CD4-positive, alpha-beta memory T cell (primary cell): ENCODE measurements around the gene ICE1. TPM values are rescaled to one million over a fixed set of nuclear protein-coding genes. Genes with fewer than 3 reads are reported as not detected.

Experiments used
- CTCF ChIA-PET: fragments of 350-600 bp; sonication (Branson Sonifier 250); formaldehyde crosslinking; loops from one replicate; lab custom pipeline; 2021; ENCODE audit warnings: inconsistent platforms; ENCODE audit not compliant: partially characterized antibody; lab: Charles Lee
- POLR2A ChIA-PET: fragments of 350-600 bp; sonication (Branson Sonifier 250); formaldehyde crosslinking; loops from one replicate; lab custom pipeline; 2021; ENCODE audit not compliant: partially characterized antibody; lab: Charles Lee
- DNase-seq, 5 donors: peaks; one replicate each; pipeline versions ENCODE4 v3.0.0 to v3.0.0-alpha.2; 2020 to 2022; ENCODE audit warnings: mixed read lengths in 1 of 5
- H3K27ac ChIP-seq: one replicate; pipeline ENCODE4 v1.7.0; 2013; ENCODE audit warnings: low read depth, low read length
- H3K27me3 ChIP-seq: 2 replicates; pipeline ENCODE4 v1.7.0; 2013; ENCODE audit warnings: mild to moderate bottlenecking, low read length, moderate library complexity; ENCODE audit not compliant: insufficient read depth
- H3K36me3 ChIP-seq: 2 replicates; pipeline ENCODE4 v1.7.0; 2013; ENCODE audit warnings: mild to moderate bottlenecking, low read length, moderate library complexity; ENCODE audit not compliant: insufficient read depth
- H3K4me1 ChIP-seq: 2 replicates; pipeline ENCODE4 v1.7.0; 2013; ENCODE audit warnings: mild to moderate bottlenecking, low read length, moderate library complexity; ENCODE audit not compliant: insufficient read depth
- H3K4me3 ChIP-seq, 2 donors: one replicate each; pipeline ENCODE4 v1.7.0; 2013; ENCODE audit warnings: low read length in 2 of 2, mild to moderate bottlenecking in 1 of 2
- H3K9me3 ChIP-seq, 2 donors: one replicate each; pipeline ENCODE4 v1.7.0; 2013; ENCODE audit warnings: low read length in 2 of 2, control low read depth in 1 of 2; ENCODE audit not compliant: control insufficient read depth in 1 of 2
- H3K27ac Mint-ChIP-seq, 7 donors: one replicate each; pipeline ENCODE4 v1.8.0; 2020 to 2021; ENCODE audit warnings: mixed read lengths in 7 of 7, mild to moderate bottlenecking in 6 of 7, inconsistent platforms in 3 of 7, moderate library complexity in 3 of 7
- H3K27me3 Mint-ChIP-seq, 2 donors: one replicate each; pipeline ENCODE4 v1.8.0; 2020 to 2021; ENCODE audit warnings: mixed read lengths in 2 of 2
- H3K36me3 Mint-ChIP-seq, 2 donors: one replicate each; pipeline ENCODE4 v1.8.0; 2020 to 2021; ENCODE audit warnings: mixed read lengths in 2 of 2, inconsistent platforms in 1 of 2, mild to moderate bottlenecking in 1 of 2
- H3K4me1 Mint-ChIP-seq, 4 donors: one replicate each; pipeline ENCODE4 v1.8.0; 2020 to 2021; ENCODE audit warnings: mixed read lengths in 4 of 4, mild to moderate bottlenecking in 1 of 4
- H3K4me3 Mint-ChIP-seq, 8 donors: one replicate each; pipeline ENCODE4 v1.8.0; 2020 to 2021; ENCODE audit warnings: mixed read lengths in 8 of 8, mild to moderate bottlenecking in 7 of 8, moderate library complexity in 6 of 8, inconsistent platforms in 3 of 8
- H3K9me3 Mint-ChIP-seq, 8 donors: one replicate each; pipeline ENCODE4 v1.8.0; 2020 to 2021; ENCODE audit warnings: mixed read lengths in 8 of 8, mild to moderate bottlenecking in 5 of 8, inconsistent platforms in 3 of 8, moderate library complexity in 1 of 8
- intact Hi-C: fragments of 100-400 bp; cut with micrococcal nuclease; formaldehyde crosslinking; loops from one replicate; pipeline ENCODE4 v1.15.1; 2023
- polyA plus RNA-seq, 2 donors: library from polyadenylated mRNA; unstranded; fragments of 300-500 nt; fragmentation: Illumina TruSeq; gene quantifications; one replicate each; pipeline ENCODE4 v1.2.3, GENCODE V29; 2021
- total RNA-seq, 2 experiments: library from RNA; stranded (reverse); gene quantifications; one replicate each; pipeline ENCODE4 v1.2.3, GENCODE V29; 2021

ICE1 gene
- total and polyA plus RNA-seq, 4 experiments from 2014 or later: 8.9 to 52.1 (median 36.4) TPM

- Mint-ChIP-seq H3K9me3 (no peaks in the 10 kb centered on the region), H3K36me3 (peaks cover 15 to 17% of the 10 kb centered on the region in 2 donors), H3K27ac (peak overlapping the region in 6 of 7 donors; percentile 98 to 99 (median 98)), H3K4me1 (peaks cover 13 to 20% (median 16%) of the 10 kb centered on the region in 4 donors), H3K27me3 (no peaks in the 10 kb centered on the region), H3K4me3 (peak overlapping the region in 7 of 8 donors; percentile 92 to 97 (median 94))
- Histone ChIP-seq H3K27ac (peak overlapping the region; percentile 91), H3K4me1 (peaks cover 45% of the 10 kb centered on the region), H3K9me3 (no peaks in the 10 kb centered on the region), H3K36me3 (peaks cover 5% of the 10 kb centered on the region), H3K27me3 (no peaks in the 10 kb centered on the region), H3K4me3 (peak overlapping the region; percentile 55 to 85)
- ChIA-PET POLR2A (interaction anchor here (0.8 to 3.0 kb wide), 14 partner anchors 15 to 1427 kb away, joined by 3 to 18 read pairs (median 3); partner anchors contain the start of genes MED10, NSUN2, SRD5A1 and TENT4A), CTCF (interaction anchor here (1.2 to 1.7 kb wide), 3 partner anchors 73 to 1211 kb away, joined by 3 to 6 read pairs (median 5); partner anchors contain the start of genes NSUN2 and SRD5A1)
- intact Hi-C loops: no loop called here
- peak in 4 of 5 donors; percentile 24 to 31 (median 28) for DNase-seq
These were observed 1.1 kb upstream of the ICE1 start for GRCh38 chr5:5421149-5421960.

- peak overlapping the region in 7 of 8 donors; percentile 45 to 96 (median 75) for H3K4me3 Mint-ChIP-seq
These were observed 490 bp downstream of the ICE1 start for GRCh38 chr5:5422819-5423515.

DNA sequence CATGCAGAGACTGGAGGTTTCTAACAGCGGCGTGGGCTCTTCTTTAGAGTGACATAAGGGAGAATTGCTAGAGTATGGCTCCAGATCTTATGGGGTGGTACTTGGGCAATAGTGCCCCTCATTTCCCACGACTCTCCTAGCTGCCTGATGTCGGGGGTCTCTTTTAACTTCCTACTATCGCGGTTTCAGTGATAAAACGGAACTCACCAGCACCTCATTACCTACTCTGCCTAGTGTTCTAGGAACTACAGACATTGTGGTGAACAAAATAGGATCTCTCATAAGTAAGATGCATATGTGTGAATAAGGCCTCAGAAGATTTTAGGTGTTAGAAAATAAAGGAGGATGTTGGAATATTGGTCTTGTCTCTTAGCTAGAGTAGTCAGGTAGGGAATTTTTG, 1.1 kb downstream of the ICE1 start:
- ChIA-PET CTCF (interaction anchor here (1.0 to 1.4 kb wide), 2 partner anchors 65 to 73 kb away, joined by 3 to 4 read pairs; no protein-coding TSS in a partner anchor), POLR2A (interaction anchor here (2.3 to 3.0 kb wide), 4 partner anchors 19 to 1209 kb away, joined by 9 to 18 read pairs (median 13); partner anchors contain the start of genes MED10, NSUN2 and SRD5A1)
- H3K9me3 Mint-ChIP-seq: no peaks in the 10 kb centered on the region
- H3K27me3 Mint-ChIP-seq: no peaks in the 10 kb centered on the region
- peak overlapping the region; percentile 91 for H3K27ac ChIP-seq
- no peak overlapping the region for H3K4me3 Mint-ChIP-seq
- intact Hi-C loops: no loop called here
- H3K4me3 ChIP-seq: peak overlapping the region; percentile 85 to 90
- peaks cover 65% of the 10 kb centered on the region for H3K4me1 ChIP-seq
- peaks cover 16 to 28% (median 22%) of the 10 kb centered on the region in 4 donors for H3K4me1 Mint-ChIP-seq
- H3K36me3 Mint-ChIP-seq: peaks cover 0 to 16% of the 10 kb centered on the region in 2 donors
- no peaks in the 10 kb centered on the region for H3K9me3 ChIP-seq
- H3K27me3 ChIP-seq: no peaks in the 10 kb centered on the region
- peaks cover 5% of the 10 kb centered on the region for H3K36me3 ChIP-seq
- H3K27ac Mint-ChIP-seq: no peak overlapping the region
- DNase-seq: no peak

More at GRCh38 chr5:5422819-5423515, 490 bp downstream of the ICE1 start:
- peak overlapping the region in 4 of 7 donors; percentile 98 to 99 (median 98) for H3K27ac Mint-ChIP-seq
- no peaks in the 10 kb centered on the region for H3K9me3 Mint-ChIP-seq
- Histone ChIP-seq H3K4me3 (peak overlapping the region; percentile 85 to 90), H3K36me3 (peaks cover 5% of the 10 kb centered on the region), H3K9me3 (no peaks in the 10 kb centered on the region), H3K27ac (peak overlapping the region; percentile 91), H3K27me3 (no peaks in the 10 kb centered on the region), H3K4me1 (peaks cover 61% of the 10 kb centered on the region)
- no peaks in the 10 kb centered on the region for H3K27me3 Mint-ChIP-seq
- H3K4me1 Mint-ChIP-seq: peaks cover 16 to 24% (median 18%) of the 10 kb centered on the region in 4 donors
- ChIA-PET CTCF (interaction anchor here (1.4 to 1.7 kb wide), 2 partner anchors 65 to 71 kb away, joined by 4 to 5 read pairs; no protein-coding TSS in a partner anchor), POLR2A (interaction anchor here (1.0 to 3.0 kb wide), 10 partner anchors 15 to 1425 kb away, joined by 3 to 18 read pairs (median 7); partner anchors contain the start of genes MED10, NSUN2, SRD5A1 and TENT4A)
- intact Hi-C loops: loop anchor here (1.0 kb wide), 5 partner anchors 71 to 1290 kb away; partner anchors contain the start of genes MED10, NSUN2, SRD5A1 and TENT4A
- peaks cover 4 to 14% of the 10 kb centered on the region in 2 donors for H3K36me3 Mint-ChIP-seq
- DNase-seq: peak in 1 of 5 donors; percentile 12

DNA sequence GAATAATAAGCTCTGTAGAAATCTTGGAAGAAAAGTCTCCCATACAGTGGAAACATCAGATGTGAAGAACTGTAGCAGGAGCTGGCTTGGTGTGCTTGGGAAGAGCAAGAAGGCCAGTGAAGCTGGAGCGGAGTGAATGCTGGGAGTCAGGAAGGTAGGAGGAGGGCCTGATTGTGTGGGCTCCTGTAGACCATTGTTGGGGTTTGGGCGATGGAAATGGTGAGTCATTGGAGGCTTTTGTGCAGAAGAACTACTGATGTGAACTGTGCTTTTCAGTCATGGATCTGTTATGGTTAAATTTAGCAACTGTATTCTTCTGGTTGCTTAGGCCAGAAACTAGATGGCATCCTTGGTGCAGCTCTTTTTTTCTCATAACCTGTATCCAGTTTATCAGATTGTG, 2.3 kb downstream of the ICE1 start:
- Histone ChIP-seq H3K36me3 (peaks cover 5% of the 10 kb centered on the region), H3K9me3 (no peaks in the 10 kb centered on the region), H3K4me1 (peaks cover 74% of the 10 kb centered on the region), H3K4me3 (no peak overlapping the region), H3K27ac (no peak overlapping the region), H3K27me3 (no peaks in the 10 kb centered on the region)
- no peaks in the 10 kb centered on the region for H3K27me3 Mint-ChIP-seq
- peaks cover 16 to 39% (median 30%) of the 10 kb centered on the region in 4 donors for H3K4me1 Mint-ChIP-seq
- POLR2A ChIA-PET: interaction anchor here (1.1 to 3.0 kb wide), 2 partner anchors 18 to 1208 kb away, joined by 4 to 9 read pairs; partner anchors contain the start of genes NSUN2 and SRD5A1
- peaks cover 0 to 19% of the 10 kb centered on the region in 2 donors for H3K36me3 Mint-ChIP-seq
- CTCF ChIA-PET: interaction anchor here (1.4 kb wide), 1 partner anchor 17 kb away, joined by 3 read pairs; no protein-coding TSS in a partner anchor
- no peaks in the 10 kb centered on the region for H3K9me3 Mint-ChIP-seq
- DNase-seq: no peak
- H3K4me3 Mint-ChIP-seq: no peak overlapping the region
- intact Hi-C loops: no loop called here
- no peak overlapping the region for H3K27ac Mint-ChIP-seq

DNA sequence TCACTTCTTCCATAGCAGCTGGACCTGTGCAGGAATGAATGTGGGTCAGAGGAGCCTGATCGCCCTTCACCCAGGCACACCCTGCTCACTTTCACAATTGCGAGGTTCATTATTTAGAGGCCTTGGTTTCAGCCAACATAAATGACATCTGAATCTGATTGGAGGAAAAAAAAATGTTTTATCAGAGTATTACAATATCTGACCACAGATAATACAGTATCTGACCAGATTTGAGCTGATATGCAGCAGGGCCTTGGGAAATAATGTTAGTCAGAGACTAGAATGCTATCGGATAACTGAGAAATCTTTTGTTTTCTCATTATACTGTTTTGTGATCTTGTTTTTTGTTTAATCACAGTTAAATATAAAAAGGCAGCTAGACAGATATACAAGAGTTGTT, 7.7 kb downstream of the ICE1 start:
- peaks cover 22 to 68% (median 46%) of the 10 kb centered on the region in 4 donors for H3K4me1 Mint-ChIP-seq

DNA sequence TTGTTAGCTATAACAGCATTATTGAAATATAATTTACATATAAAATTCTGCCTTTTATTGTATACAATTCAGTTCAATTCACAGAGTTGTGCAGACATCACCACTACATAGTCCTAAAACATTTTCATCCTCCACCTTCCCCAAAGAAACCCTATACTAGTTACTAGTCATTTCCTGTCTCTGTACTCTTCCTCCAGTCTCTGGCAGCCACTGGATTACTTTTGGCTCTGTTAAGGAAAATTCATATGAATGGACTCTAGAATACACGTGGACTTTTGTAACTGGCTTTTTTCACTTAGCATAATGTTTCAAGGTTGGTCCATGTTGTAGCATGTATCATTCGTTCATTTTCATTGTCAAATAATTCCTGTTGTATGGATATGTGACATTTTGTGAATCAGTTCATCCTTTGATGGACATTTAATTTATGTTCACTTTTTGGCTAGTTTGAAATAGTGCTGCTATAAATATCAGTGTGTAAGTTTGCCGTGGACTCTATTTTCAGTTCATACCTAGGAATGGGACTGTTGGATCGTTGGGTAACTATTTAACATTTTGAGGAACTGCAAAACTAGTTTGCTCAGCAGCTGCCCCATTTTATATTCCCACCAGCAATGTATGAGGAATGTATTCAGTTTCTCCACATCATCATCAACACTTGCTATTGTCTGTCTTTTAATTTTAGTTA, 9.7 kb downstream of the ICE1 start:
- intact Hi-C loops: no loop called here
- H3K4me3 Mint-ChIP-seq: no peak overlapping the region
- DNase-seq: no peak
- H3K27ac Mint-ChIP-seq: peak overlapping the region in 2 of 7 donors; percentile 17 to 45
- Histone ChIP-seq H3K4me3 (no peak overlapping the region), H3K9me3 (no peaks in the 10 kb centered on the region), H3K27ac (no peak overlapping the region), H3K27me3 (no peaks in the 10 kb centered on the region), H3K36me3 (no peaks in the 10 kb centered on the region), H3K4me1 (peaks cover 43% of the 10 kb centered on the region)
- peaks cover under 1 to 13% of the 10 kb centered on the region in 2 donors for H3K36me3 Mint-ChIP-seq
- no peaks in the 10 kb centered on the region for H3K9me3 Mint-ChIP-seq
- no peaks in the 10 kb centered on the region for H3K27me3 Mint-ChIP-seq
- CTCF ChIA-PET: no interaction called here
- peaks cover 23 to 72% (median 49%) of the 10 kb centered on the region in 4 donors for H3K4me1 Mint-ChIP-seq
- POLR2A ChIA-PET: no interaction called here

More for the DNA sequence above, 7.7 kb downstream of the ICE1 start:
- intact Hi-C loops: no loop called here
- CTCF ChIA-PET: no interaction called here
- Histone ChIP-seq H3K4me3 (no peak overlapping the region), H3K9me3 (no peaks in the 10 kb centered on the region), H3K27ac (no peak overlapping the region), H3K36me3 (peaks cover 4% of the 10 kb centered on the region), H3K4me1 (peaks cover 62% of the 10 kb centered on the region), H3K27me3 (no peaks in the 10 kb centered on the region)
- H3K36me3 Mint-ChIP-seq: peaks cover 0 to 8% of the 10 kb centered on the region in 2 donors
- no peaks in the 10 kb centered on the region for H3K27me3 Mint-ChIP-seq
- POLR2A ChIA-PET: no interaction called here
- H3K9me3 Mint-ChIP-seq: no peaks in the 10 kb centered on the region
- no peak for DNase-seq
- no peak overlapping the region for H3K4me3 Mint-ChIP-seq
- H3K27ac Mint-ChIP-seq: peak overlapping the region in 1 of 7 donors; percentile 1
